HG02571 (cell line): ENCODE data around the gene NRXN3.

Source experiments
- ATAC-seq: cut with Tn5 transposase; IDR thresholded peaks from one replicate; pipeline ENCODE4 v1.9.1; 2021; ENCODE audit warnings: mild to moderate bottlenecking, moderate library complexity; ENCODE audit not compliant: unreplicated experiment

Gene NRXN3

GRCh38 chr14:78785265-78785664 is 615.1 kb downstream of the NRXN3 start:
- ATAC-seq, result no peak

GRCh38 chr14:78788467-78789360 is 618.5 kb downstream of the NRXN3 start:
- no peak for ATAC-seq

- ATAC-seq, result no peak
These were observed 620.1 kb downstream of the NRXN3 start for GRCh38 chr14:78790271-78790670.

GRCh38 chr14:78798757-78799156 is 628.6 kb downstream of the NRXN3 start:
- no peak for ATAC-seq

- ATAC-seq, result no peak
These were observed 635.4 kb downstream of the NRXN3 start for GRCh38 chr14:78805570-78805969.

GRCh38 chr14:78823035-78823434 is 652.9 kb downstream of the NRXN3 start:
- ATAC-seq, result no peak

- ATAC-seq, result no peak
These were observed 653.3 kb downstream of the NRXN3 start for GRCh38 chr14:78823516-78823915.

- ATAC-seq, result no peak
These were observed 659.1 kb downstream of the NRXN3 start for GRCh38 chr14:78829274-78829673.

GRCh38 chr14:78834766-78835451 is 664.7 kb downstream of the NRXN3 start:
- ATAC-seq, result no peak

GRCh38 chr14:78835909-78836308 is 665.7 kb downstream of the NRXN3 start:
- no peak for ATAC-seq

GRCh38 chr14:78836777-78837176 is 666.6 kb downstream of the NRXN3 start:
- peak; percentile 66 for ATAC-seq

GRCh38 chr14:78838959-78839358 is 668.8 kb downstream of the NRXN3 start:
- no peak for ATAC-seq

- no peak for ATAC-seq
These were observed 670.7 kb downstream of the NRXN3 start for GRCh38 chr14:78840898-78841297.

- no peak for ATAC-seq
These were observed 677.6 kb downstream of the NRXN3 start for GRCh38 chr14:78847801-78848200.

GRCh38 chr14:78848234-78848820 is 678.2 kb downstream of the NRXN3 start:
- ATAC-seq, result peak; percentile 77

- no peak for ATAC-seq
These were observed 679.8 kb downstream of the NRXN3 start for GRCh38 chr14:78849952-78850351.

GRCh38 chr14:78851189-78851588 is 681.0 kb downstream of the NRXN3 start:
- no peak for ATAC-seq

- ATAC-seq, result no peak
These were observed 681.9 kb downstream of the NRXN3 start for GRCh38 chr14:78852040-78852439.

GRCh38 chr14:78857974-78858373 is 687.8 kb downstream of the NRXN3 start:
- ATAC-seq, result no peak

GRCh38 chr14:78863143-78863542 is 693.0 kb downstream of the NRXN3 start:
- ATAC-seq, result no peak

- no peak for ATAC-seq
These were observed 702.7 kb downstream of the NRXN3 start for GRCh38 chr14:78872837-78873236.

GRCh38 chr14:78873581-78873980 is 703.4 kb downstream of the NRXN3 start:
- ATAC-seq, result no peak
